MCF 10A (cell line): ENCODE measurements around the gene ANP32B. TPM values are rescaled to one million over a fixed set of nuclear protein-coding genes. Genes with fewer than 3 reads are reported as not detected.

ENCODE experiments used
- BruUV-seq: library from RNA; stranded (reverse); fragments of 400-500 nt; replicated peaks from 2 replicates; lab custom pipeline; 2021; lab: Mats Ljungman, UMichigan
- CTCF ChIA-PET: fragments of 300-600 bp; sonication (Branson Sonifier 250); formaldehyde crosslinking; extraction: SDS; loops from one replicate; lab custom pipeline; 2021; ENCODE audit warnings: antibody characterized with exemption, inconsistent platforms; lab: Yijun Ruan, JAX
- POLR2A ChIA-PET: fragments of 300-600, 350-650 bp; sonication (Branson Sonifier 250); formaldehyde crosslinking; extraction: SDS; loops from one replicate; lab custom pipeline; 2020; ENCODE audit warnings: antibody characterized with exemption, inconsistent platforms; lab: Yijun Ruan, JAX
- DNase-seq: peaks from one replicate; pipeline ENCODE4 v3.0.0-alpha.2; 2018; ENCODE audit not compliant: unreplicated experiment
- H3K27ac Mint-ChIP-seq: one replicate; pipeline ENCODE4 v1.8.0; 2022; ENCODE audit warnings: mild to moderate bottlenecking, low read depth, mixed read lengths; ENCODE audit not compliant: unreplicated experiment
- H3K27me3 Mint-ChIP-seq: one replicate; pipeline ENCODE4 v1.8.0; 2022; ENCODE audit warnings: mixed read lengths; ENCODE audit not compliant: insufficient read depth, unreplicated experiment
- H3K36me3 Mint-ChIP-seq: one replicate; pipeline ENCODE4 v1.8.0; 2022; ENCODE audit warnings: mild to moderate bottlenecking, moderate library complexity, mixed read lengths; ENCODE audit not compliant: insufficient read depth, unreplicated experiment
- H3K4me1 Mint-ChIP-seq: one replicate; pipeline ENCODE4 v1.8.0; 2022; ENCODE audit warnings: mixed read lengths; ENCODE audit not compliant: insufficient read depth, unreplicated experiment
- H3K4me3 Mint-ChIP-seq: one replicate; pipeline ENCODE4 v1.8.0; 2022; ENCODE audit warnings: mild to moderate bottlenecking, moderate library complexity, mixed read lengths; ENCODE audit not compliant: unreplicated experiment
- H3K9me3 Mint-ChIP-seq: one replicate; pipeline ENCODE4 v1.8.0; 2022; ENCODE audit warnings: mixed read lengths; ENCODE audit not compliant: unreplicated experiment
- intact Hi-C: fragments of 100-400 bp; cut with micrococcal nuclease; formaldehyde crosslinking; loops from 2 replicates; pipeline ENCODE4 v1.14.1; 2022
- total RNA-seq: library from RNA; stranded (reverse); gene quantifications from 2 replicates; pipeline ENCODE4 v1.2.3, GENCODE V29; 2022
- TF ChIP-seq, protein P1 (sequence below): fragments of 200-600 bp; IDR thresholded peaks from one replicate; pipeline ENCODE4 v1.8.0; 2022; ENCODE audit warnings: antibody characterized with exemption, mild to moderate bottlenecking; ENCODE audit not compliant: unreplicated experiment

ANP32B gene
- total RNA-seq, 1 experiment from 2014 or later, result 245 TPM

DNA sequence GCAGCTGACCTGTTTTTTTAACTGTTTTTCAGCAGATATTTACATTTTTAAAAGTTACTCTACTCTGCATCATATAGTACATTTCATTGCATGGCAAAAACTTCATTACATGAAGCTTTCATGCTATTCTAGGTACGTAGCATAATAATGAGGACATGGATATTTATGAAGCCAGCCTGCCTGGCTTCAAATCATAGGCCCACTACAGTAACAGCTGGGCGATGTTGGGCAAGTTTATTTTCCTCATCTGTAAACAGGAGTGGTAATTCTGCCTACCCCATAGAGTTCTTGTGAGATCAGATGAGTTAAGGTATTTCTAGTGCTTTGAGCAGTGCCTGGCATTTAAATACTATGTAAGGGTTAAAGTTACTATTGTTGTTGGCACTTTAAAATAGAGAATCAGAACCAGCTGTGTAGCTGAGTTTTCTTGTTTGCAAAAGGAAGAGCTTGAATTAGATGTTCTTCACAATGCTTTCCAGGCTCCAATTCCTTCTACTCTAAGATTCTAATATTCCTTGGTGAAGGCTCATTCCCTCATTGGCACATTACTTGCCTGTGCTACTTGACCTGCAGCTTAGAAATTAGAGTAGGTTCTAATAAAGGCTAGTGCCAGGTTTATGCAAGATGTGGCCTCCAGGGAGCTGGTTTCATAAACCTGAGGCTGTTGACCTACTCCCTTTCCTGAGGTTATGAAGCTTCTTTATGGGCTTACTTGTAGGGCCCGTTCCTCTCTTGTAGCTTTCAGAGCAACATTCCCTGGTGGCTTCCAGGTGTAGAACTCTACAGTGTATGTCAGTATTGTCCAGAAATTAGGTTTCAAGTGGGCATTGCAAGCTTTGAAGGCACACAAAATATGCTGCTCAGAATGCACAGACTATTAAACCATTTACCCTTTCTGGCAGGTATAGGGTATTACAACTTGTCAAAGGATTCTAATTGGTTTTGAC lies 14.5 kb downstream of the ANP32B start:
- no peak overlapping the region for H3K4me3 Mint-ChIP-seq
- intact Hi-C loops, result no loop called here
- no peaks in the 10 kb centered on the region for H3K27me3 Mint-ChIP-seq
- no peaks in the 10 kb centered on the region for H3K9me3 Mint-ChIP-seq
- BruUV-seq, result no TSS peak
- no peaks in the 10 kb centered on the region for H3K4me1 Mint-ChIP-seq
- POLR2A ChIA-PET, result interaction anchor here (0.6 to 1.5 kb wide), 7 partner anchors 9 to 59 kb away, joined by 3 to 7 read pairs (median 3); partner anchors contain the start of genes ANP32B and NANS
- no peak for DNase-seq
- H3K27ac Mint-ChIP-seq, result peak overlapping the region; percentile 77
- CTCF ChIA-PET, result interaction anchor here (0.6 to 1.1 kb wide), 6 partner anchors 16 to 327 kb away, joined by 3 to 5 read pairs (median 3); partner anchors contain the start of gene TRMO
- H3K36me3 Mint-ChIP-seq, result peaks cover 78% of the 10 kb centered on the region
- TF ChIP-seq, protein P1, sequence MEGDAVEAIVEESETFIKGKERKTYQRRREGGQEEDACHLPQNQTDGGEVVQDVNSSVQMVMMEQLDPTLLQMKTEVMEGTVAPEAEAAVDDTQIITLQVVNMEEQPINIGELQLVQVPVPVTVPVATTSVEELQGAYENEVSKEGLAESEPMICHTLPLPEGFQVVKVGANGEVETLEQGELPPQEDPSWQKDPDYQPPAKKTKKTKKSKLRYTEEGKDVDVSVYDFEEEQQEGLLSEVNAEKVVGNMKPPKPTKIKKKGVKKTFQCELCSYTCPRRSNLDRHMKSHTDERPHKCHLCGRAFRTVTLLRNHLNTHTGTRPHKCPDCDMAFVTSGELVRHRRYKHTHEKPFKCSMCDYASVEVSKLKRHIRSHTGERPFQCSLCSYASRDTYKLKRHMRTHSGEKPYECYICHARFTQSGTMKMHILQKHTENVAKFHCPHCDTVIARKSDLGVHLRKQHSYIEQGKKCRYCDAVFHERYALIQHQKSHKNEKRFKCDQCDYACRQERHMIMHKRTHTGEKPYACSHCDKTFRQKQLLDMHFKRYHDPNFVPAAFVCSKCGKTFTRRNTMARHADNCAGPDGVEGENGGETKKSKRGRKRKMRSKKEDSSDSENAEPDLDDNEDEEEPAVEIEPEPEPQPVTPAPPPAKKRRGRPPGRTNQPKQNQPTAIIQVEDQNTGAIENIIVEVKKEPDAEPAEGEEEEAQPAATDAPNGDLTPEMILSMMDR, result no peak

DNA sequence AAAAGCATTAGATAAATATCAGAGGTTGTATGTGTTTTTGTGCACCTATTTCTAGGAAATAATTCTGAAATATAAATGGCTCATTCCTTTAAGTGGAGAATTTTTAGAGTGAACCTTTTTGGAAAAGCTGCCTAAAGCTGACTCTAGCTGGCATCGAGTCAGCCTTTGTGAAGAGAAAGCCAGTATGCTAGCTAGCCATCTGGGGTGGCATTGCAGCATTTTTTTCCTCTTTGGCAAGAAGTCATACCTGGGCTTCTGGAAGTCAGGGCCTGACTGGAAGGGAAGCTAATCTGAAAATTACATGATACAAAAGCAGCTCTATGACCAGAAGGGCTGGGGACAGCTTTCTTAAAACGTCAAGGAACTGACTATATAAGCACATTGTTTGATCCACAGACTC lies 19.7 kb downstream of the ANP32B start:
- TF ChIP-seq, protein P1, result no peak
- BruUV-seq, result no TSS peak
- CTCF ChIA-PET, result interaction anchor here (0.6 to 0.9 kb wide), 3 partner anchors 16 to 101 kb away, joined by 3 read pairs; no protein-coding TSS in a partner anchor
- H3K36me3 Mint-ChIP-seq, result peaks cover 96% of the 10 kb centered on the region
- intact Hi-C loops, result no loop called here
- peak overlapping the region; percentile 49 for H3K27ac Mint-ChIP-seq
- H3K4me3 Mint-ChIP-seq, result no peak overlapping the region
- H3K9me3 Mint-ChIP-seq, result no peaks in the 10 kb centered on the region
- DNase-seq, result no peak
- no peaks in the 10 kb centered on the region for H3K4me1 Mint-ChIP-seq
- POLR2A ChIA-PET, result interaction anchor here (0.6 to 1.7 kb wide), 6 partner anchors 9 to 358 kb away, joined by 3 to 6 read pairs (median 4); partner anchors contain the start of genes ANP32B, NANS and TRMO
- no peaks in the 10 kb centered on the region for H3K27me3 Mint-ChIP-seq

DNA sequence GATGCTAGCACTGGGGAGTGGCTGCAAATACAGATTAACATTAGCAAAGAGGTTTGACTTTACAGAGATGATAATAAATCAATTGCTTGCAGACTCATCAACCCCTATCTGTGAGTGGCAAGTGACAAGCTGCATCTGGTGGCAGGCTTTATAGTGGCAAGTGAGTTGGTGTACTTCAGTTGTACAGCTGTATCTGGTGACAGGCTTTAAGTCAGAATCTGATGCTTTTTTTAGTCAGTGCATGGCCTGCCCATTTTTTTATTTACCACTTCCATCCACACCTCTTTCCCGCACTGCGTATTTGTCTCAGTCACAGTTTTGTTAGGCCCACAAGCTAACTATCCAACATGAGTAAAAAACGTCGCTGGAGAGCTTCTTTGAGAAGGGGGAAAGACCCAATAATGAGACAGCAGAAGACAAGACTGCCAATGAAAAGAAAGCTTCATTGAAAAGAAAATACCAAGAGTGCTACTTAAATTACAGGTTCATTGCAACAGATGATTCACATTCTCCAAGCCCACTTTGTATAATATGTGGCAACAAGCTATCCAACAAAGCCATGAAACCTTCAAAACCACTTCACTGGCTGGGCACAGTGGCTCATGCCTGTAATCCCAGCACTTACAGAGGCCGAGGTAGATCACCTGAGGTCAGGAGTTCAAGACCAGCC lies 23.1 kb downstream of the ANP32B start:
- peaks cover 5% of the 10 kb centered on the region for H3K4me1 Mint-ChIP-seq
- H3K9me3 Mint-ChIP-seq, result no peaks in the 10 kb centered on the region
- TF ChIP-seq, protein P1, result no peak
- no TSS peak for BruUV-seq
- CTCF ChIA-PET, result interaction anchor here (1.2 to 2.2 kb wide), 3 partner anchors 23 to 118 kb away, joined by 4 to 6 read pairs (median 5); partner anchors contain the start of gene ANP32B
- intact Hi-C loops, result no loop called here
- DNase-seq, result no peak
- H3K4me3 Mint-ChIP-seq, result no peak overlapping the region
- no peak overlapping the region for H3K27ac Mint-ChIP-seq
- no peaks in the 10 kb centered on the region for H3K27me3 Mint-ChIP-seq
- POLR2A ChIA-PET, result interaction anchor here (0.7 to 1.3 kb wide), 5 partner anchors 8 to 33 kb away, joined by 3 to 6 read pairs (median 3); no protein-coding TSS in a partner anchor
- peaks cover 96% of the 10 kb centered on the region for H3K36me3 Mint-ChIP-seq
